ENCODE data around the gene CASTOR1. TPM values are rescaled to one million over a fixed set of nuclear protein-coding genes. Genes with fewer than 3 reads are reported as not detected.
A peak's percentile ranks its signal among the peaks of the same experiment; 100 is the strongest.

The CASTOR1 gene
- total RNA-seq, 2 experiments from 2014 or later = 4.5 to 9.1 TPM

DNA sequence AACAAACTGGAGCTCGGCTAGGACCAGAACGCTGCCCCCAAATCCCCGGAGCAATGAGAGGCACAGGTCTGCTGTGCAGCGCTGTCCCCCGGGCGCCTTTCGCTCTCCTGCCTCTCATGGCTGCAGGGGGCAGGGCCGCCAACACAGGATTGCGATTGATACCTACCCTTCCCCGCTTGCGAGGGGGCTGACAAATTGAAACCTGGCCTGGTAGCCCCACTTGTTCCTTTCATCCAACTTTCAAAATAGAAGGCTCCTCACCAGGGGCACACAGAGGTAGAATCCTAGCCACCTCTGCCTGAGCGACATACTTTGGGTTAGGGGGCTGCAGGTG is 642 bp upstream of the CASTOR1 start:
- intact Hi-C loops (cut with micrococcal nuclease; ENCODE audit: unreplicated experiment) = loop anchor here (1.0 to 10.0 kb wide), 2 partner anchors 37 to 195 kb away; no protein-coding TSS in a partner anchor
- no TSS peak for BruUV-seq (replicated peaks)

GRCh38 chr22:30288419-30289140 is 725 bp downstream of the CASTOR1 start:
- no peaks in the 10 kb centered on the region for H3K79me2 ChIP-seq (ENCODE audit: insufficient read depth, low read depth, low read length)
- intact Hi-C loops (cut with micrococcal nuclease; ENCODE audit: unreplicated experiment) = loop anchor here (1.0 to 10.0 kb wide), 3 partner anchors 17 to 196 kb away; no protein-coding TSS in a partner anchor
- no peaks in the 10 kb centered on the region for H4K20me1 ChIP-seq (ENCODE audit: insufficient read depth, low read length)
- H3K27ac ChIP-seq (ENCODE audit: low read depth, low read length, poor library complexity, severe bottlenecking) = no peak overlapping the region
- peaks cover 31% of the 10 kb centered on the region for H3K4me1 ChIP-seq (ENCODE audit: insufficient read depth, low read length, poor library complexity, severe bottlenecking)
- H3K9me2 ChIP-seq (ENCODE audit: insufficient read depth, low read length) = no peaks in the 10 kb centered on the region
- H3K4me3 ChIP-seq (ENCODE audit: low read depth, low read length, poor library complexity, severe bottlenecking) = peak overlapping the region; percentile 71
- peaks cover 9% of the 10 kb centered on the region; the same call in 1 of the 2 replicates for H3K36me3 ChIP-seq (ENCODE audit: insufficient read depth, low read length)
- peak overlapping the region; percentile 82 for H3K4me2 ChIP-seq (ENCODE audit: low read length)
- BruUV-seq (replicated peaks) = no TSS peak
- H3K9me3 ChIP-seq (ENCODE audit: low read length) = no peaks in the 10 kb centered on the region
- CTCF ChIA-PET (ENCODE audit: unreplicated experiment) = interaction anchor here (0.8 to 2.2 kb wide), 15 partner anchors 12 to 138 kb away, joined by 3 to 11 read pairs (median 5); partner anchors contain the start of genes RNF215 and TBC1D10A
- peak overlapping the region; percentile 66; the same call in 1 of the 2 replicates for H2AFZ ChIP-seq (ENCODE audit: low read length)
- POLR2A ChIA-PET = interaction anchor here (0.5 to 3.3 kb wide), 7 partner anchors 11 to 1795 kb away, joined by 3 to 14 read pairs (median 3); partner anchors contain the start of gene TBC1D10A
- TF ChIP-seq EZH2phosphoT487 (IDR thresholded peaks at IDR 0.05; ENCODE audit: borderline replicate concordance, low read depth, low read length) (no peak), CTCF (conservative IDR thresholded peaks at IDR 0.05; ENCODE audit: low read length) (no peak)
- no peak for DNase-seq (ENCODE audit: low spot score)

More for the DNA sequence above, 642 bp upstream of the CASTOR1 start:
- H4K20me1 ChIP-seq (ENCODE audit: insufficient read depth, low read length) = no peaks in the 10 kb centered on the region
- ChIA-PET CTCF (ENCODE audit: unreplicated experiment) (interaction anchor here (0.7 kb wide), 1 partner anchor 97 kb away, joined by 3 read pairs; the partner anchor contains the start of gene RNF215), POLR2A (interaction anchor here (0.5 to 3.3 kb wide), 4 partner anchors 11 to 149 kb away, joined by 3 to 14 read pairs (median 3); partner anchors contain the start of gene TBC1D10A)
- no peaks in the 10 kb centered on the region for H3K9me2 ChIP-seq (ENCODE audit: insufficient read depth, low read length)
- H3K4me1 ChIP-seq (ENCODE audit: insufficient read depth, low read length, poor library complexity, severe bottlenecking) = peaks cover 31% of the 10 kb centered on the region
- H3K4me3 ChIP-seq (ENCODE audit: low read depth, low read length, poor library complexity, severe bottlenecking) = peak overlapping the region; percentile 71
- H3K79me2 ChIP-seq (ENCODE audit: insufficient read depth, low read depth, low read length) = no peaks in the 10 kb centered on the region
- no peak for DNase-seq (ENCODE audit: low spot score)
- H2AFZ ChIP-seq (ENCODE audit: low read length) = peak overlapping the region; percentile 66; the same call in 1 of the 2 replicates
- TF ChIP-seq EZH2phosphoT487 (IDR thresholded peaks at IDR 0.05; ENCODE audit: borderline replicate concordance, low read depth, low read length) = no peak
- TF ChIP-seq CTCF (conservative IDR thresholded peaks at IDR 0.05; ENCODE audit: low read length) = peak; percentile 35; the same call in 1 of the 2 replicates
- H3K9me3 ChIP-seq (ENCODE audit: low read length) = no peaks in the 10 kb centered on the region
- peak overlapping the region; percentile 64 for H3K27ac ChIP-seq (ENCODE audit: low read depth, low read length, poor library complexity, severe bottlenecking)
- peaks cover 11% of the 10 kb centered on the region; the same call in 1 of the 2 replicates for H3K36me3 ChIP-seq (ENCODE audit: insufficient read depth, low read length)
- peak overlapping the region; percentile 82 for H3K4me2 ChIP-seq (ENCODE audit: low read length)

All from OCI-LY7 (cell line).